ACHN (cell line): Measurements from ENCODE around the gene SEC23A.
"Not testable (repeated sequence)": the region's sequence is repeated elsewhere in the genome, so short reads cannot be mapped to it uniquely, and the experiment has no call there.

Experiments
- DNase-seq: peaks from one replicate; pipeline ENCODE4 v3.0.0-alpha.2; 2015
- in situ Hi-C: cut with HindIII; loops from 2 replicates; pipeline ENCODE4 v1.10.0; 2017; ENCODE audit warnings: low sequenced_read_pairs, low pct_ligation_motif_present, low pct_unique_long_range_greater_than_20kb

SEC23A gene

DNA sequence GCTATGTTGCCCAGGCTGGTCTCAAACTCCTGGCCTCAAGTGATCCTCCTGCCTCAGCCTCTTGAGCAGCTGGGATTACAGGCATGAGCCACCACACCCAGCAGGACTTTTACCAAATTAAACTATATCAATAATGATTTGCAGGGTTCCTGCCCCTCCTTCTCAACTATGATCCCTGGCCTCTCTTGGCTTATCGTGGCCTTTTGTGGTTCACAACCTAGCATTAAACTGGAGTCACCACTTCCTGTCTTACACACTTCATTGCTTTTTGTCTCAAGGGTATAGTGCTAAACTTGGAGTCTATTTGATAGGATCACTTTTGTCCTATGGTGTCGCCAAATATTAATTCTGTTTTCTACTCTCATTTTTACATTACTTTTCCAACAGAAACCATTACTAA lies 64.5 kb downstream of the SEC23A start:
- in situ Hi-C loops, result no loop called here
- DNase-seq, result no peak

DNA sequence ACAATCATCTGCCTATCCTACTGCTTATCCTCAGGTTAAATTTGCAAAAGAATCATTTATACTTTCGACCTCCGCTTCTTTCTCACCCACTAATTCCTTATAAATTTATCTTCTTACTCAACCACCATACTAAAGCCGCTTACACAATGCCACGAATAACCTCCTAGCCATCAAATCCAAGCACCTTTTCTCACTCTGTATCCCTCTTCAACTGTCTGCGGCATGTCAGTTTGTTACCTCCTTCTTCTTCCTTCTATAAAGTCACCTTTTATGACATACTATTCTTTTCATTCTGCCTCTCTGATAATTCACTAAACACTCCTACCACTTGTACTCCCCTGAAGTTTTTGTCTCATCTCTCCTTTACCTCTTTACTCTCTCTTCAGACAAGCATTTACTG lies 66.3 kb downstream of the SEC23A start:
- in situ Hi-C loops, result no loop called here
- DNase-seq, result no peak

GRCh38 chr14:39035336-39035735 lies 67.7 kb downstream of the SEC23A start:
- DNase-seq, result no peak
- in situ Hi-C loops, result no loop called here

DNA sequence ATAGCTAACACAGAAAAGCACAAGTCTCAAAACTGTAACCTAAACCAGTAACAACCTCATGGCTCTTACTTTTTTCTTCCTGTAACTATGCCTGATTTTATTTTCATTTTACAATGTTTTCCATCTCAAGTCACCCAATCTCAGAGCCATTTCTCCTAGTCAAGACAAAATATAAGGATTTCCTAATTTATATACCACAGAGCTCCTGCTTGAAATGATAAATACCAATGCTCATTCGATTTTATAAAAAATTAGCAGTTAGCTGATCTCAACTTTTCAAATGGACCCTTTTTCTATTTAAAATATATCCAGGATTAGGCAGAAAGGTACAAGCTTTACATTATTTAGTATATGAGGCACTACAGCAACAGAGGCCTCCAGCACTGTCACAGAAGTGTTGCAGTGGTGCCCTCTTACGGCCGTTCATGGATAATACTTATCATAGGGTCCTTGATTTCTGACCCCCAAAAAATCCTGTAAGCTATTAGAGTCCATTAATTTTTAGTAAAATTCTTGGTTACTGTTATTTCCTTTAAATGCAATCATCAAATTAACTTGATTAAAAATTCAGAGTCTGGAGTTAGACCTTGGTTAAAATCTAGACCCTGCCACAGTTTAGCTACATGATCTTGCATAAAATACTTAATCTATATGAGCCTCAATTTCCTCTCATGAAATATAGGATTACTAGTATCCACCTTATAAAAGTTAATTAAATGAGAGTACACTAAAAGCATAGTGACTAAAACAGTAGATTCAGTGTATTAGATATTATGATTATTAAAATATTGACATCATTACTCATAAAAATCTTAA lies 68.3 kb downstream of the SEC23A start:
- no peak for DNase-seq
- in situ Hi-C loops, result no loop called here

- in situ Hi-C loops, result no loop called here
- DNase-seq, result no peak
Measured at GRCh38 chr14:39033371-39033770, 69.7 kb downstream of the SEC23A start.

GRCh38 chr14:39030209-39030608 lies 72.8 kb downstream of the SEC23A start:
- DNase-seq, result no peak
- in situ Hi-C loops, result no loop called here

DNA sequence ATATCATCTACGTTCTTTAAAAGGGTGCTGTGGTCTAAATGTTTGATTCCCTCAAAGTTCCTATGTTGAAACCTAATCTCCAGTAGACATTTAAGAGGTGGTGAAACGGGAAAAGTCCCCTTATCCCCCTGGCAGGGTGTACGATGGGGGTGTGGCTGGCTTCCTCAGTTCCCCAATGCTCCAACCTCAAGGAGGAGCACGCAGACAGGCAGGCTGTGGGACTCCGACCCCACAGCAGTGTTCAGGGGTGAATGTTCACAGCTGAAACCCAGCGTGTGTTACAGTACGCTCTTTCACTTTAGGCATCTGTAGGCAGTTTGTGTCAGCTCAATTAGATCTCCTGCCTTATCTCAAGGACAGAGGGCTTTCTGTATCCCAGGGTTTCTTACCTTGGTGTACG lies 73.2 kb downstream of the SEC23A start:
- in situ Hi-C loops, result no loop called here
- DNase-seq, result no peak

GRCh38 chr14:39028620-39029019 lies 74.4 kb downstream of the SEC23A start:
- in situ Hi-C loops, result no loop called here
- DNase-seq, result no peak

- in situ Hi-C loops, result no loop called here
- no peak for DNase-seq
Measured at GRCh38 chr14:39025810-39026627, 77.0 kb downstream of the SEC23A start.

- in situ Hi-C loops, result no loop called here
- no peak for DNase-seq
Measured at GRCh38 chr14:39025250-39025809, 77.7 kb downstream of the SEC23A start.

GRCh38 chr14:39023939-39024871 lies 78.8 kb downstream of the SEC23A start:
- in situ Hi-C loops, result no loop called here
- DNase-seq, result no peak

DNA sequence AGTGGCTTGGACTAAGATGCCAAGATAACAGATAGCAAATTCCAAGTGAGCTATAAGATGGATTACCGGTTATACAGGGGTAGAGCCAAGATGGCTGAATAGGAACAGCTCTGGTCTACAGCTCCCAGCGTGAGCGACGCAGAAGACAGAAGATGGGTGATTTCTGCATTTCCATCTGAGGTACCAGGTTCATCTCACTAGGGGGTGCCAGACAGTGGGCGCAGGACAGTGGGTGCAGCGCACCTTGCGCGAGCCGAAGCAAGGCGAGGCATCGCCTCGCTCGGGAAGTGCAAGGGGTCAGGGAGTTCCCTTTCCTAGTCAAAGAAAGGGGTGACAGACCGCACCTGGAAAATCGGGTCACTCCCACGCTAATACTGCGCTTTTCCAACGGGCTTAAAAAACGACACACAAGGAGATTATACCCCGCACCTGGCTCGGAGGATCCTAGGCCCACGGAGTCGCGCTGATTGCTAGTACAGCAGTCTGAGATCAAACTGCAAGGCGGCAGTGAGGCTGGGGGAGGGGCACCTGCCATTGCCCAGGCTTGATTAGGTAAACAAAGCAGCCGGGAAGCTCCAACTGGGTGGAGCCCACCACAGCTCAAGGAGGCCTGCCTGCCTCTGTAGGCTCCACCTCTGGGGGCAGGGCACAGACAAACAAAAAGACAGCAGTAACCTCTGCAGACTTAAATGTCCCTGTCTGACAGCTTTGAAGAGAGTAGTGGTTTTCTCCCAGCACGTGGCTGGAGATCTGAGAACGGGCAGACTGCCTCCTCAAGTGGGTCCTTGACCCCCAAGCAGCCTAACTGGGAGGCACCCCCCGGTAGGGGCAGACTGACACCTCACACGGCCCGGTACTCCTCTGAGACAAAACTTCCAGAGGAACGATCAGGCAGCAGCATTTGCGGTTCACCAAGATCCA lies 85.7 kb downstream of the SEC23A start:
- DNase-seq, in situ Hi-C loops: not testable (repeated sequence)

GRCh38 chr14:39016733-39017095 lies 86.3 kb downstream of the SEC23A start:
- in situ Hi-C loops, result no loop called here
- DNase-seq, result no peak

GRCh38 chr14:39015964-39016577 lies 87.0 kb downstream of the SEC23A start:
- in situ Hi-C loops, result no loop called here
- DNase-seq, result no peak

DNA sequence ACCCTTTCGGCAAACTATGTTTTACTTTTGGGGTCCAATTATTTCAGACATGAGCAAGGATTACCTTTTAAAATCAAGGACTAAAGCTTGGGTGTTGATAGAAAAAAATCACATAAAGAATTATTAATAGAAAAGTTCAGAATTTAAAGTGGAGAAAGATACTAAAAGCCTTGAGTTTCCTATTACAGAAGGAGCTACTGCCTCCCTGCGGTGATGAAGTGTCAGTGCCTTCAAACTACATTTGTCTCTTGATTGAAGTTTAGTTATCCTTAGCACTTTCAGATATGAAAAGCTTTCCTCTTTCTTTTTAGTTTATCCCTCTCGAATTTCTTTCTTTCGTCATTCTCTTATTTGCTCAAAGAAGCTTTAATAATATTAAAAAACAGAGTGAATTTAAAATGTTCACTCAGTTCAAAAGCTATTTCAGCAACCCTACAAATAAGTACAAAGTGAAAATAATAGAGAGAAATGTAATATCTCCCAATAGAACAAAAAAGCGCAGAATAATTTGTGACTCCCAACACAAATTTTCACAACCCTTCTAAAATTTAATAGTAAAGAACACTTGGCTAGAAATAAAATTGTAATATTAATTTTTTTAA lies 87.6 kb downstream of the SEC23A start:
- peak; percentile 47 for DNase-seq
- in situ Hi-C loops, result no loop called here

DNA sequence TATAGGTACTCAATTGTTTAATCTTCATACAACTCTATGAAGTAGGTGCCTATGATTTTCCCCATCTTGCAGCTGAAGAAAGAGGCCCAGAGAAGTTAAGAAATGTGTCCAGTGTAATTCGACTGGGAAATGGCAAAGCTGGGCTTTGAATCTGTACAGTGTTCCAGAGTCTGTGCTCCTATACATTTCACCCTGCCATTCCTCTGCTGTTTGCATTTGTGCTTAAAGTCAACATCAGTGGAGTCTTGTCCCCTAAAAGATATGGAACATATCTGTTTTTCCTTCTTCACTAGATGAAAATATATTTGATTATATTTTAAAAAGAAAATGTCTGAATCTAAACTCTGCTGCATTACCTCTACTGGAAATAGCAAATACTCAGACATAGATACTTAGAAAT lies 88.6 kb downstream of the SEC23A start:
- in situ Hi-C loops, result no loop called here
- no peak for DNase-seq

DNA sequence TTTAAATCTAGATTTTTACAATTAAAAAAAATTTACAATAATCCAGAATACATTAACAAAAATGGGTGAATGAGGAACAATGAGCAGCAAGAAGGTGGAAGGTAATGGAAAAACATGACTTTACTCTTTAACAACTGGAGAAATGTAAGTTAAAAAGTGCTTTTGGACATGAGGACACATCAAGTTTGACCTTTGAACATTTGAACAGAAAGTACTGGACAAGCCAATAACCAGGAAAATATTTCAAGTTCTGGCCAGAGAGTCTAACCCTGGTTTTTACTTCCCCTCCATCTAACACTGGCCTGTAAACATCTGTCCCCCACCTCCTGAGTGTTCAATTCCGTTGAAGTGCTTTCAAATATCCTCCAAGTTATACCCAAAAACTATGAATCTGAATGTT lies 94.1 kb downstream of the SEC23A start:
- DNase-seq, in situ Hi-C loops: not testable (repeated sequence)
